IMR-90 (cell line): ENCODE measurements around the gene ADGRF5.

Experiments used
- BHLHE40 ChIP-seq: fragments of 150-350 bp; IDR thresholded peaks from 2 replicates; pipeline ENCODE4 v1.6.1; 2016; ENCODE audit warnings: mild to moderate bottlenecking, low read depth, low read length
- CHD1 ChIP-seq: IDR thresholded peaks from 2 replicates; pipeline ENCODE4 v1.6.1; 2012; ENCODE audit warnings: low read depth, low read length, improper control_type of control experiment
- CTCF ChIP-seq: conservative IDR thresholded peaks from 2 replicates; pipeline ENCODE4 v1.5.1; 2012; ENCODE audit warnings: mild to moderate bottlenecking, low read depth, low read length, improper control_type of control experiment
- FOS ChIP-seq: fragments of 150-350 bp; IDR thresholded peaks from 2 replicates; pipeline ENCODE4 v1.6.1; 2016; ENCODE audit warnings: low read depth, low read length
- MAZ ChIP-seq: IDR thresholded peaks from 2 replicates; pipeline ENCODE4 v1.6.1; 2012; ENCODE audit warnings: low read depth, mild to moderate bottlenecking, low read length, improper control_type of control experiment, moderate library complexity, borderline replicate concordance
- POLR2A ChIP-seq: IDR thresholded peaks from 2 replicates; pipeline ENCODE4 v1.6.1; 2012; ENCODE audit warnings: mild to moderate bottlenecking, low read depth, low read length
- RAD21 ChIP-seq: IDR thresholded peaks from 2 replicates; pipeline ENCODE4 v1.6.1; 2012; ENCODE audit warnings: low read length, improper control_type of control experiment
- RCOR1 ChIP-seq: IDR thresholded peaks from 2 replicates; pipeline ENCODE4 v1.6.1; 2012; ENCODE audit warnings: mild to moderate bottlenecking, low read length, improper control_type of control experiment; ENCODE audit not compliant: insufficient replicate concordance
- SMC3 ChIP-seq: fragments of 150-350 bp; IDR thresholded peaks from 2 replicates; pipeline ENCODE4 v1.6.1; 2016; ENCODE audit warnings: low read depth, mild to moderate bottlenecking, antibody characterized with exemption, low read length, moderate library complexity
- USF2 ChIP-seq: fragments of 150-350 bp; IDR thresholded peaks from 2 replicates; pipeline ENCODE4 v1.6.1; 2017; ENCODE audit warnings: mild to moderate bottlenecking, antibody characterized with exemption, low read length, low read depth

- TF ChIP-seq CTCF, result no peak
- no peak for TF ChIP-seq MAZ
- TF ChIP-seq POLR2A, result no peak
- TF ChIP-seq RAD21, result no peak
- TF ChIP-seq USF2, result no peak
- no peak for TF ChIP-seq SMC3
- no peak for TF ChIP-seq BHLHE40
- TF ChIP-seq FOS, result no peak
- TF ChIP-seq RCOR1, result no peak
- no peak for TF ChIP-seq CHD1
Observed at GRCh38 chr6:46959419-46959818, 37.7 kb upstream of the ADGRF5 start.
